ENCODE measurements around the gene DNAH17.

The DNAH17 gene

DNA sequence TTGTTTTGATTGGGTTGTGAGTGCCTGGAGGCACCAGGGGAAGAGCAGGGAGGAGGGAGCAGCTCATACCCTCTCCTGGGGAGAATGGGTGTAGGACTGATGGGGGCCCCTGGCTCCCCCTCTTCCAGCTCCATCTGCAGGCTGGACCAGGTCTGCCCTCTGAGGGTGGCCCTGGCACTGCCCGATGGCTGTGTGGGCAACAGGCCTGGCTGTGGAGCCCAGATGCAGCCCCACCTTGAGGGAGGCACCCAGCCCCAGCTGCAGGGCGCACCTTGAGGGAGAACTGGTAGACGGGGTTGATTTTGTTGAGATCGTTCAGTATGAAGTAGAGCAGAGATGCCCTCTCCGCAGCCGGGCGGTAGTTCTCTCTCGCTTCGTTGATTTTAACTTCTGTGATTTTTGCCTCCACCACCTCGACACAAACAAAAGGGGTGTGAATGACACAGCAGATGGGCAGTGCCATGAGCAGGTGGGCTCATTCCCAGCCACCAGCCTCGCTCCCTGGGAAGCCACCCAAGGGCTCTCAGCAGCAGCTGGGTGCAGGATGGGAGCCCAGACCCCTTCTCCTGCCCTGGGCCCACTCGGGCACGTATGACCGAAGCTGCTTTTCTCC lies 127.1 kb downstream of the DNAH17 start:
- DNase-seq (ENCODE audit: low read depth) = no peak

DNA sequence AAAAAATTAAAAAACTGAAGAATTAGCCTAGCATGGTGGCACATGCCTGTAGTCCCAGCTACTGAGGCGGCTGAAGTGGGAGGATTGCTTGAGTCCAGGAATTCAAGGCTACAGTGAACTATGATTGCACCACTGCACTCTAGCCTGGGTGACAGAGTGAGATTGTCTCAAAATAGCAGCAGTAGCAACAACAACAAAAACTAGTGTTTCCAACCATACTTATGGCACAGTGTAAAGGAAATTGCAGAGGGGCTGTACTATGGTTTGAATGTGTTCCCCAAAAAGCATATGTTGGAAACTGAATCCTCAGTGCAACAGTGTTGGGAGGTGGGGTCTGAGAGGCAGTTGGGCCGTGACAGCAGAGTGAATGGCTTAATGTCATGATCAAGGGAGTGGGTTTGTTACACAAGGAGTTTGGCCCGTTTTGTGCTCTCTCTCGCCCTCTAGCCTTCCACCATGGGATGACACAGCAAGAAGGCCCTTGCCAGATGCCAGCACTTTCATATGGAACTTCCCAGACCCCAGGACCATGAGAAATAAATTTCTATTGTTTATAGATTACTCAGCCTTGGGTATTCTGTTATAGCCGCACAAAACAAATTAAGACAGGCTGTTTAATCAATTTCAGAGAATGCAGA lies 128.7 kb downstream of the DNAH17 start:
- no peak for DNase-seq (ENCODE audit: low read depth)

GRCh38 chr17:78446833-78447232 lies 130.4 kb downstream of the DNAH17 start:
- no peak for DNase-seq (ENCODE audit: low read depth)

GRCh38 chr17:78444392-78444791 lies 132.8 kb downstream of the DNAH17 start:
- DNase-seq (ENCODE audit: low read depth) = no peak

- no peak for DNase-seq (ENCODE audit: low read depth)
These were observed 134.5 kb downstream of the DNAH17 start for GRCh38 chr17:78442648-78443218.

DNA sequence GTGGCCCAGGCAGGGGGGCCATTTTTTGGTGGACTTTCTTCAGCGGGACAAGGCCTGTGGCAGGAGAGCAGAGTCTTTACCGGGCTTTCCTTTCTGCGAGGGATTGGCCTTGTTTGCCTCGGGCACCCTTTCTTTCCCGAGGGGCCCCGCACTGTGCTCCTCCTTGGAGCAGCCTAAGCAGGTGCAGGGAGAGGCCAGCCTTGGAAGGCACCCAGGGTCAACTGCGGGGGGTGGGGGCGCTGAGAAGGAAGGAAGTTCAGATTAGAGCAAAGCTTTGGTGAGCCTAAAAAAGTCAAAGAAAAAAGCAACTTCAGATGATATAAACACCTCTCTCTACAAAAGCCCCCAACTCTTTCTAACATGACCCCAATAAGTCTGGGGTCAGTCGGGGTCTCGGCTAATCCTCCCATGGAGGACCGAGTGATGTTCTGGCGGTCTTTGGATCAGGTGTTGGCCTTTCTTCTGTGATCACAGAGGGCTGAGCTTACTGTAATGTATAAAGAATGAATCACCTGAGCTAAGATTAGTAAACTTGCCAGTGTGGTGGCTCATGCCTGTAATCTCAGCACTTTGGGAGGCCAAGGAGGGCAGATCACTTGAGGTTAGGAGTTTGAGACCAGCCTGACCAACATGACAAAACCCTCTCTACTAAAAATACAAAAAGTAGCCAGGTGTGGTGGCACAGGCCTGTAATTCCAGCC lies 135.8 kb downstream of the DNAH17 start:
- DNase-seq (ENCODE audit: low read depth) = no peak

- DNase-seq (ENCODE audit: low read depth) = no peak
These were observed 138.4 kb downstream of the DNAH17 start for GRCh38 chr17:78438694-78439325.

- no peak for DNase-seq (ENCODE audit: low read depth)
These were observed 138.9 kb downstream of the DNAH17 start for GRCh38 chr17:78438271-78438691.

- no peak for DNase-seq (ENCODE audit: low read depth)
These were observed 139.6 kb downstream of the DNAH17 start for GRCh38 chr17:78437508-78438169.

- DNase-seq (ENCODE audit: low read depth) = no peak
These were observed 141.7 kb downstream of the DNAH17 start for GRCh38 chr17:78435330-78436005.

- DNase-seq (ENCODE audit: low read depth) = no peak
These were observed 142.5 kb downstream of the DNAH17 start for GRCh38 chr17:78434455-78435329.

DNA sequence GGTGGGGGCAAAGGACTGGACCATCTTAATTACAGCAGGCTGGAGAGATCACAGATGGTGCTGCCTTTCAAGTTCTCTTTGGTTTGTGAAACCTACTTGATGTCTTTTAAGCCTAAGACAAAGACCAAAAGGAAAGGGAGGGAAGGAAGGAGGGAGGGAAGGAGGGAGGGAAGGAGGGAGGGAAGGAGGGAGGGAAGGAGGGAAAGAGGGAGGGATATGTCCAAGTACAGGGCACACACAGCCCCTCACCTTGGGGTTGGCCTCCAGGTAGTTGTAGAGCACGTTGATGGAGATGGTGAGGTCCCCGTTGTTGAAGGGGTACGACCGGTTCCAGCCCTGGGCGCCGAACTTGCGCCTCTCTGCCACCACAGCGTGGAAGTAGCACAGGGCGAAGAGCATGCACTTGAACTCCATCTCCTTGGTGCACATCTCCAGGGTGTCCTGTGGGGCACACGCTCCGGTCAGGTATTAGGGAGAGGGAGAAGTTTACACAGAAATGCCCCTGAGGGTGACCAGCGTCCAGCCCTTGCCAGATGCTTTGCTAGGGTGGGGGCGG lies 143.3 kb downstream of the DNAH17 start:
- no peak for DNase-seq (ENCODE audit: low read depth)

DNA sequence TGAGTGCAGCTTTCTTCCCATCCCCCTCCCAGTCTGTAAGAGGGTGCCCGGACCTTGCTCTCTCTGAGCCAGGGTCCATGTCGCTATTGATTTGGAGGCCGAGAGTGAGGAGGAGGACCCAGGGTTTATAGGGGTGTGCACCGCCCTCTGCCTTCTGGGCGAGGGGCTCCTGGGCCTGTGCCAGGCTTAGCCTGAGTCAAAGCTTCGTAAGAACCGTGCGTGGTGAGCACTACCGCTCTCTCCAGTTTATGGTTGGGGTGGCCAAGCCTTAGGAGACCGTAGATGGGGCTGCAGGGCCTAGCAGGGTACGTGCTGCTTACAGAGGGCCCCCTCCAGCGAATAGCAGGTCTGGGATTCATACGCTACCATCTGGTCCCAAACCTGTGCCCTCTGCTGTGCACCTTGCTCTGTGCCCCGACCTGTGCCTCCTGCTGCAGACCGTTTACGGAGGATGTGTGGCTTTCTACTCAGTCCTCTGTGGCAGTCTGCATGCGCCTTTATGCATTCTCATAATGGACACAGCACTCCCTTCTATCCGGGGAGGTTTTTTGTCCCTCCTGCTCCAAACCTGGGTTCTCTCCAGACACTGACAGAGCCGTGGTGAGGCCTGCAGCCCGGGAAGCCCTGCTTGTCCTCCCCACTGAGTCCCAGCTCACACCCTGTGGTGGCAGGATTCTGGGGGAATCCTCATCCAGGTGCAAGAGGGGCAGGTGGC lies 144.0 kb downstream of the DNAH17 start:
- no peak for DNase-seq (ENCODE audit: low read depth)

DNA sequence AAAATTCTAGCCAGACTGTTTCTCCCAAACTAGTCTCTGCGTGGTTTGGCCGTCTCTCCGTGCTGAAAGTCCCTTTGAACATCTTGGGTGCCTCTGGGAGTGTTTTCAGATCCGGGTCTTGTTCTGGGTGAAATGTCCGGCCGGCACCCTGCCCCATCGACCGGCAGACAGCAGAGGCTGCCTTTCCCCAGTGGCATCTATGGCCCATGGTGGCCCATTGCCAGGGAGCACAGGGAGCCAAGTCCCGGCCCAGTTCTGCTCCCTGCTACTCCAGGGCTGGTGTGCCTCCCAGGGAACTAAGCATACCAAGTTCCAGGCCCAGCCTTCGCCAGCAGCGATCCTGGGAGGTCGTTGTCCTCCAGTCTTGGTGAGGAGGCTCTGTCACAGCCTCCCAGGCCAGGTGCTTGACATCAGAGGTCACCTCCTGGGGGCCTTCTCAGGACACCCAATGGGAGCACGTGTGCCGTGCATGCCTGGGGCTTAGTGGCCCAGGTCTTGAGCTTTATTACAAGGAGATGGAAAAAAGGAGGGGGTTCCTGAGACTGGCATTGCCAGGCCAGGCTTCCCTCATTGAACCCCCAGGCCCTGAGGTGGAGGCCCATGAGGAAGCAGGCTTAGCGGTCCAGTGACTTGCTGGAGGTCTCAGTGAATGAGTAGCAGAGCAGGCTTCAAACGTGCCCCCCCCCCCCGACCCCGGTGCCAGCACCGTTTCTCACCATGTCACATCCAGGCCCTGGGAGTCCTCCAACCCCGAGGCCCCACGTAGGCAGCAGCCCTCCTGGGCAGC lies 144.8 kb downstream of the DNAH17 start:
- DNase-seq (ENCODE audit: low read depth) = no peak

DNA sequence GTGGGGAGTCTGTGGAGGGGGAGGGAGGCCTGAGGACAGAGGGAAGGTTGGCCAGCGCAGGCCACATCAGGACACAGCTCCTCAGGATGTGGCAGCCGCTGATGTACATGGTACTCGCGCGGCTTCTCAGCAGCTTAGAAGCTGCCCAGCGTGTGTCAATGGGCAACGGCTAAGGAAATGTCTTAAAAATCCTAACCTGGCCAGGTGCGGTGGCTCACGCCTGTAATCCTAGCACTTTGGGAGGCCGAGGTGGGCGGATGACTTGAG lies 145.6 kb downstream of the DNAH17 start:
- DNase-seq (ENCODE audit: low read depth) = no peak

DNA sequence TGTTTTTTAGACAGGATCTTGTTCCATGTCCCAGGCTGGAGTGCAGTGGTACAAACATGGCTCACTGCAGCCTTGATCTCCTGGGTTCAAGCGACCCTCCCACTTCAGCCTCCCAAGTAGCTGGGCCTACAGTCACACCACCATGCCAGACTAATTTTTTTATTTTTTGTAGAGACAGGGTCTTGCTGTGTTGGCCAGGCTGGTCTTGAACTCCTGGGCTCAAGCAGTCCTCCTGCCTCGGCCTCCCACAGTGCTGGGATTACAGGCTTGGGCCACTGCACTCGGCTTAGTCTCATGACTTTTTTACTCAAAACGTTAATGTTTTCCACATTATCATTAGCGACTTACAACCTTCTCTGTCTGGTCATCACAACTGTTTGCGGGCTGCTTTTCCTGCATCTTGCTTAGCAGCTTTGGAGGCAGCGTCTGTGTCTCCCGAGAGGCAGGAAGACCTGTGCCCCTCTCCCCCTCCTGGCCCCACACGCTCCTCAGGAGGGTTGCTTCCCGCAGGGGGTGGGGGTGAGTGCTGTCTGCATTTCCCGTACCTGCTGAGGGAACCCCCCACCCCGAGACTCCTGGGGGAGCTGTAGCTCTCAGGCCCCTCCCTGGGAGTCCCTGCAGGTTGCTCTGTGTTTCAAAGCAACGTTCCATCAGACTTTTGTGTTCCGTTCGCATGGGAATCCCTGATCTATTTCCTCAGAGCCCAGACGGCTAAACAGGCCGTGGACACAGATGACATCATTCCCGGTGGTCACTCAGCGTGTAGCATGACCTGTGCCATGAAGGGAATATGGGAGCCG lies 146.1 kb downstream of the DNAH17 start:
- no peak for DNase-seq (ENCODE audit: low read depth)

- no peak for DNase-seq (ENCODE audit: low read depth)
These were observed 147.6 kb downstream of the DNAH17 start for GRCh38 chr17:78429618-78429995.
